CD14-positive monocyte (primary cell): ENCODE data around the gene MYOM1. TPM values are rescaled to one million over a fixed set of nuclear protein-coding genes. Genes with fewer than 3 reads are reported as not detected.

ENCODE experiments used
- DNase-seq, 3 donors: peaks; one replicate each; pipeline ENCODE4 v3.0.0-alpha.2; 2011 to 2022
- H2AFZ ChIP-seq: 2 replicates; pipeline ENCODE4 v1.6.0; 2012; ENCODE audit warnings: mild to moderate bottlenecking, low read depth, low read length, inconsistent platforms; ENCODE audit not compliant: insufficient read depth, poor library complexity, severe bottlenecking
- H3K27ac ChIP-seq, 2 donors: 1 replicate in 1 of 2; 2 replicates in 1 of 2; pipeline ENCODE4 v1.5.1; 2012 to 2013; ENCODE audit warnings: low read length in 2 of 2, control low read depth in 1 of 2, inconsistent platforms in 1 of 2, low read depth in 1 of 2, mild to moderate bottlenecking in 1 of 2
- H3K27me3 ChIP-seq, 2 donors: one replicate each; pipeline versions ENCODE4 v1.6.0 to v1.6.1; 2011 to 2013; ENCODE audit warnings: low read length in 2 of 2; ENCODE audit not compliant: control insufficient read depth in 2 of 2, insufficient read depth in 2 of 2
- H3K36me3 ChIP-seq, 2 donors: replicated peaks in 1 of 2; 1 replicate in 1 of 2; 2 replicates in 1 of 2; pipeline versions ENCODE4 v1.5.1 to v1.6.1; 2012 to 2013; ENCODE audit warnings: low read length in 2 of 2, control low read depth in 1 of 2, inconsistent platforms in 1 of 2, mild to moderate bottlenecking in 1 of 2; ENCODE audit not compliant: insufficient read depth in 2 of 2, control insufficient read depth in 1 of 2
- H3K4me1 ChIP-seq, 2 donors: 1 replicate in 1 of 2; 2 replicates in 1 of 2; pipeline versions ENCODE4 v1.5.1 to v1.6.1; 2012 to 2013; ENCODE audit warnings: low read length in 2 of 2, control low read depth in 1 of 2, inconsistent platforms in 1 of 2, mild to moderate bottlenecking in 1 of 2, moderate library complexity in 1 of 2; ENCODE audit not compliant: insufficient read depth in 2 of 2, control insufficient read depth in 1 of 2
- H3K4me2 ChIP-seq: replicated peaks from 2 replicates; pipeline ENCODE3; 2012; ENCODE audit warnings: low read length, moderate library complexity, mild to moderate bottlenecking; ENCODE audit not compliant: poor library complexity, severe bottlenecking; ENCODE audit errors: extremely low read depth
- H3K4me3 ChIP-seq, 3 experiments: fragments of 200-600 bp in 1 of 3; sonication (generic) in 1 of 3; replicated peaks in 1 of 3; 1 replicate in 2 of 3; 2 replicates in 1 of 3; pipeline ENCODE4 v1.5.1; 2011 to 2013; ENCODE audit warnings: low read length in 3 of 3, mild to moderate bottlenecking in 3 of 3, control low read depth in 2 of 3, low read depth in 2 of 3, inconsistent platforms in 1 of 3, moderate library complexity in 1 of 3
- H3K79me2 ChIP-seq: 2 replicates; pipeline ENCODE4 v1.6.0; 2012; ENCODE audit warnings: mild to moderate bottlenecking, control low read depth, inconsistent platforms, low read length, moderate library complexity; ENCODE audit not compliant: insufficient read depth
- H3K9ac ChIP-seq: 2 replicates; pipeline ENCODE4 v1.6.0; 2017; ENCODE audit warnings: low read length, mild to moderate bottlenecking; ENCODE audit not compliant: insufficient read depth, poor library complexity, severe bottlenecking
- H3K9me3 ChIP-seq, 2 donors: replicated peaks in 1 of 2; 1 replicate in 1 of 2; 2 replicates in 1 of 2; pipeline versions ENCODE4 v1.5.1 to v1.6.1; 2012 to 2013; ENCODE audit warnings: low read length in 2 of 2, control low read depth in 1 of 2; ENCODE audit not compliant: control insufficient read depth in 1 of 2, insufficient read depth in 1 of 2
- H4K20me1 ChIP-seq: 2 replicates; pipeline ENCODE4 v1.6.0; 2012; ENCODE audit warnings: mild to moderate bottlenecking, low read length, control low read depth, moderate library complexity; ENCODE audit not compliant: insufficient read depth
- H3K27ac Mint-ChIP-seq, 7 donors: one replicate each; pipeline ENCODE4 v1.8.0; 2020; ENCODE audit warnings: mild to moderate bottlenecking in 7 of 7, mixed read lengths in 7 of 7, moderate library complexity in 6 of 7, inconsistent platforms in 2 of 7
- H3K27me3 Mint-ChIP-seq, 3 donors: one replicate each; pipeline ENCODE4 v1.8.0; 2021 to 2022; ENCODE audit warnings: low read depth in 3 of 3, mild to moderate bottlenecking in 3 of 3, mixed read lengths in 3 of 3, moderate library complexity in 3 of 3, inconsistent platforms in 1 of 3
- H3K36me3 Mint-ChIP-seq, 2 donors: one replicate each; pipeline ENCODE4 v1.8.0; 2020; ENCODE audit warnings: mixed read lengths in 2 of 2, inconsistent platforms in 1 of 2, mild to moderate bottlenecking in 1 of 2
- H3K4me1 Mint-ChIP-seq: one replicate; pipeline ENCODE4 v1.8.0; 2020; ENCODE audit warnings: mild to moderate bottlenecking, mixed read lengths
- H3K4me3 Mint-ChIP-seq, 2 donors: one replicate each; pipeline ENCODE4 v1.8.0; 2020; ENCODE audit warnings: mild to moderate bottlenecking in 2 of 2, mixed read lengths in 2 of 2, moderate library complexity in 1 of 2
- H3K9me3 Mint-ChIP-seq, 7 donors: one replicate each; pipeline ENCODE4 v1.8.0; 2020 to 2022; ENCODE audit warnings: mixed read lengths in 7 of 7, mild to moderate bottlenecking in 6 of 7, moderate library complexity in 6 of 7, inconsistent platforms in 2 of 7
- CTCF ChIP-seq: fragments of 200-600 bp; IDR thresholded peaks from one replicate; pipeline ENCODE4 v1.8.0; 2022; ENCODE audit warnings: antibody characterized with exemption, mild to moderate bottlenecking
- WGBS: methylation state at CpG from one replicate; pipeline ENCODE4 v1.1.5; 2013; ENCODE audit warnings: missing lambda C conversion rate; ENCODE audit not compliant: insufficient coverage; 5-methylcytosine and 5-hydroxymethylcytosine counted together
- intact Hi-C, 2 donors: fragments of 100-400 bp; cut with micrococcal nuclease; formaldehyde crosslinking; loops; one replicate each; pipeline versions ENCODE4 v1.15.0 to v1.15.1; 2023
- polyA plus RNA-seq, 3 donors: library from polyadenylated mRNA; depleted of rRNA in 1 of 3; unstranded in 2 of 3; stranded (reverse) in 1 of 3; fragments of 300-500 nt in 2 of 3; fragments of >200 nt in 1 of 3; fragmentation: Illumina TruSeq in 2 of 3; gene quantifications; 1 replicate in 2 of 3; 2 replicates in 1 of 3; pipeline ENCODE4 v1.2.3, GENCODE V29; 2012 to 2021

MYOM1 gene
- polyA plus RNA-seq, 3 donors = 0.05 to 0.95 (median 0.22) TPM

- H3K4me1 Mint-ChIP-seq = peaks cover 2% of the 10 kb centered on the region
- Histone ChIP-seq H3K36me3 (no peaks in the 10 kb centered on the region), H3K4me3 (no peak overlapping the region), H3K4me1 (no peaks in the 10 kb centered on the region), H3K79me2 (no peaks in the 10 kb centered on the region), H3K9me3 (no peaks in the 10 kb centered on the region), H3K27me3 (no peaks in the 10 kb centered on the region), H3K4me2 (no peak overlapping the region), H3K9ac (no peak overlapping the region), H2AFZ (no peak overlapping the region), H3K27ac (no peak overlapping the region), H4K20me1 (no peaks in the 10 kb centered on the region)
- peaks cover 1 to 3% (median 2%) of the 10 kb centered on the region in 3 donors for H3K27me3 Mint-ChIP-seq
- DNase-seq = no peak
- no peaks in the 10 kb centered on the region for H3K9me3 Mint-ChIP-seq
- TF ChIP-seq CTCF = no peak
- peak overlapping the region in 1 of 7 donors; percentile 27 for H3K27ac Mint-ChIP-seq
- H3K4me3 Mint-ChIP-seq = no peak overlapping the region
- H3K36me3 Mint-ChIP-seq = no peaks in the 10 kb centered on the region
- intact Hi-C loops = no loop called here
- WGBS = no CpG with 5 or more reads among the region's 3 CpGs
These were observed 105.3 kb downstream of the MYOM1 start for GRCh38 chr18:3114451-3114850.

GRCh38 chr18:3114026-3114425, 105.7 kb downstream of the MYOM1 start:
- no peaks in the 10 kb centered on the region for H3K9me3 ChIP-seq
- Mint-ChIP-seq H3K36me3 (no peaks in the 10 kb centered on the region), H3K4me3 (no peak overlapping the region), H3K27ac (peak overlapping the region in 1 of 7 donors; percentile 27), H3K9me3 (no peaks in the 10 kb centered on the region), H3K27me3 (peaks cover 1 to 3% (median 2%) of the 10 kb centered on the region in 3 donors), H3K4me1 (peaks cover 2% of the 10 kb centered on the region)
- no peaks in the 10 kb centered on the region for H3K27me3 ChIP-seq
- no peaks in the 10 kb centered on the region for H3K79me2 ChIP-seq
- H3K4me2 ChIP-seq = no peak overlapping the region
- no peaks in the 10 kb centered on the region for H3K36me3 ChIP-seq
- H4K20me1 ChIP-seq = no peaks in the 10 kb centered on the region
- intact Hi-C loops = no loop called here
- DNase-seq = no peak
- no peak for TF ChIP-seq CTCF
- H3K27ac ChIP-seq = no peak overlapping the region
- H3K4me3 ChIP-seq = no peak overlapping the region
- 83% methylated on average over 6 of the region's 8 CpGs for WGBS
- H2AFZ ChIP-seq = no peak overlapping the region
- no peaks in the 10 kb centered on the region for H3K4me1 ChIP-seq
- H3K9ac ChIP-seq = no peak overlapping the region
